ENCODE results near the gene ACSF2.
"Not testable (repeated sequence)": the region's sequence is repeated elsewhere in the genome, so short reads cannot be mapped to it uniquely, and the experiment has no call there.

Gene ACSF2

DNA sequence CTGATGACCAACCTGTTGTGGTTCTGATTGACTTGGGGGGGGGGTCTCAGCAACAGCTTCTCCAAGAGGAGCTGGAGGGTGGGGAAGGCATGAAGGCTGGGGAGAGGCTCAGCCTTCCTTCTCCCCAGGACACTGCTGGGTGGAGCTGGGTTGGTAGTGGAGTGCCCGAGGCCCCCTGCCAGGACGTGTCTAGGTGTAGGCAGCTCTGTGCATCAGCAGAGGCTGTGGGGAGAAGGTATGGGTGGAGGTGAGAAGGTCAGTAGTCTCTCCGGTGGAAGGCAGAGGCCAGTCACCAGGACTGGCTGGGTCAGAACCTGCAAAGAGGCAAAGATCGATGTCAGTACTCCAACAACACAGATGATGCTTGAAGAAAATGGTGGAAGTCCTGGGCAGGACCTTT is 38.7 kb downstream of the ACSF2 start:
- DNase-seq (ENCODE audit: low read depth in 2 of 2), result no peak

DNA sequence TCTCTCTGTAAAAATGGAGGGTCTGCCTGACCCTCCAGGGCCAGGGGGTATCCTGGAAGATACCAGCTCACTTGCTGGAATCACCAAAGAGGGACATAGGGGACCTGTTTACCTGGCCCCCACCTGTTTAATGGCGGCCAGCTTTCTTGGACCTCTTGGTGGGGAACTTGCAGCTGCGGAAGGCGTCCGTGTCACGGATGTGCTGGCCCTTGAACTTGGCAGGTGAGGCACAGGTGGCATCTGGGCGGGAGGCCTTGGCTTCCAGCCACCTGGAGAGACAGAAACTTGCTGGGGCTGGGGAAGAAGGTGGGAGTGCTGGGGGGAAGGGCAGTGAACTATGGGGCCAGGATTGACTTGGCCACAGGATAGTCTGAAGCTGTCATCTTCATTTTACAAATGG is 39.2 kb downstream of the ACSF2 start:
- no peak for DNase-seq (ENCODE audit: low read depth in 2 of 2)

DNA sequence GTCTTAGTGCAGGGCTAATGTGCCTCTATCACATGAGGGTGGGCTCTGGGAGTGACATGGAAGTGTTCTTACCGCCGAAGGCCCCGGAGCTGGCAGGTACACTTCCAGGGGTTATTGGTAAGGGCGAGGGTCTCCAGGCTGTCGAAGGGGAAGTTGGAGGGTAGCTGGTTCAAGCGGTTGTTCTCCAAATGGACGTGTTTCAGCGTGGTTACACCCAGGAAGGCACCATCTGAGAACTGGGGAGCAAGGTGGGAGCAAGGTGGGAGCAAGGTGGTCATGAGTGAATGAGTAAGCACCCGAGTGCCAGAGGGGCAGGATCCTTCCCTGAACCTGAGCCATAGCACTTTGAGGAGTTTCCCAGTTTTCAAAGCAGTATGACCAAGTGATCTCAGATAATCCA is 39.6 kb downstream of the ACSF2 start:
- DNase-seq (ENCODE audit: low read depth in 2 of 2), result no peak

DNA sequence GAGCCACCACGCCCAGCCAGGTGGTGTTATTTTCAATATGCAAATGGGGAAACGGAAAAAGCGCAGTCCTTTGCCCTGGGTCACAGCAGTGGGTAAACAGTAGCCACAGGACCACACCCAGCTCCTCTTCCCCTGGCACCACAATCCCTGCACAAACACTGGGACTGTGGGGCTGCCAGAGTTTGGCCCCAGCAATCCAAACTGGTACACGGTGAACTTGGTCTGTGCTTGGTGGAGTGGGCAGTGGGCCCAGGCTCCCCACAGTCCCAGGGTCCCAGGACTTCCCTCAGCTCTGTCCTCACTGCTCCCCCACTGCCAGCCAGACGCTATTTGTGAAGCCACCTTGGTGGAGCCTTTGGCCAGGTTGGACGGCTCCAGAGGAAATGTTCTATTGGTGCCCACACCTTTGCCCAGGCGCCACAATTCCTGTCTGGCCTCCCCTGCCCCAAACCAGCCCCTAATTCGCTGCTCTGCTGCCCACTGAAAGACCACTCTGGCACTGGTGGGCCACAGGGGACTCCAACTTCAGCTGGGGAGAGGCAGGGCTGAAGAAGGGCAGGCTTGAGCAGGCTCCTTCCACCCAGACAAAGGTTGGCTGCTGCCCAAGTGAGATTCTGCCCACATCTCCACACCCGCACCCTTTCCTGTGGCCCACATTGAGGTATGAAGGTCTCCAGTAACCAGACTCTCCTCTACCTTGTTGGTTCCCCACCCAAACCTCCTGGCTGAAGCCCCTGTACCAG is 40.5 kb downstream of the ACSF2 start:
- DNase-seq (ENCODE audit: low read depth in 2 of 2), result no peak

DNA sequence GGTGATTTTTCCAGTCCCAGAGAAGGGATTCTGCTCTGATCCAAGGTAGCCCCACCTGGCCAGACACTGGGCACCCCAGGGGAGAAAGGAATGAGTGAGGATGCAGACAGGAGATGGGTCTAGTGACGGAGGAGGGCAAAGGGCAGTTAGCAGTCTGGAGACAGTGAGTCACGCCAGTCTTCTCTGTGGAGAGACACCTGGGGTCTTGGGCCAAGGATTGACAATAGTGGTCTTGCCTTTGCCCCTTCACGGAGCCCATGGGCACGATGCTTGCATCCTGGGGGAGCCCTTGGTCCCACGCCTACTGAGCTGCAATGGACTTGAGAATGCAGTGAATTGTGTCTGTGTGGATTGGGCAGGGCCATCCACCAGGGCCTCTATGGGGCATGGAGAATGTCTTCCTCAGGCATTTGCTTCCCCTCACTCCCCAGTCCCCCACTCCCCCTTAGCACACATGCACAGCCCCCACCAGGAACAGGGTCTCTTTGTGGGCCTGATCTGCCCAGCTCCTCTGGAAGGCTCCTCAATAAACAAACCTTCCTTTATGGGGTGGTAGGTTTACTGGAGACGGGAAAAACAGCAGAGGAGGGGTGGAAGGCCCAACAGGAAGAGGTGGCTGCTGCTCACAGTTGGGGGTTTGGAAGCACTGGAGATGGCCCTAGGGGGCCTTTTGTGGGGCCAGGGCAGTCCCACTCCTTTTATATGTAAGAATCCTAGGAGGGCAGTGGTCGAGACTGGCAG is 41.3 kb downstream of the ACSF2 start:
- DNase-seq (ENCODE audit: low read depth in 2 of 2), result no peak

DNA sequence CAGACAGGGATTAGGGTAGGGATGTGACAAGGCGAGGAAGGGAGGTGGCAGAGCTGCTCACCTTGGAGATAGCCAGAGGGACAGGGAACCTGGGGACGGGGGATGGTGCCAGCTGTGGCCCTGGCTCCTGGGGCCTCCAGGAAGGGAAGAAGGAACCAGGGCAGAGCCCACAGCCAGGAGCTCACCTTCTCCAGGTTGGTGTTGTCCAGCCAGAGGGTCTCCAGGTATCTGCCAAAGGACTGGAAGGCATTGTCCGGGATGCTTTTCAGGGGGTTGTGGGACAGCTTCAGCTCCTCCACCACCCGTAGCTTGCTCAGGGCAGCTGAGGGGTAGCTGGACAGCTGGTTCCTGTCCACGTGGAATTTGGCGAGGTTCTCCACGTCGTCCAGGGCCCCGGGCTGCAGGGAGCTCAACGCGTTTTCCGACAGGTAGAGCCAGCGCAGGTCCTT is 41.9 kb downstream of the ACSF2 start:
- no peak for DNase-seq (ENCODE audit: low read depth in 2 of 2)

DNA sequence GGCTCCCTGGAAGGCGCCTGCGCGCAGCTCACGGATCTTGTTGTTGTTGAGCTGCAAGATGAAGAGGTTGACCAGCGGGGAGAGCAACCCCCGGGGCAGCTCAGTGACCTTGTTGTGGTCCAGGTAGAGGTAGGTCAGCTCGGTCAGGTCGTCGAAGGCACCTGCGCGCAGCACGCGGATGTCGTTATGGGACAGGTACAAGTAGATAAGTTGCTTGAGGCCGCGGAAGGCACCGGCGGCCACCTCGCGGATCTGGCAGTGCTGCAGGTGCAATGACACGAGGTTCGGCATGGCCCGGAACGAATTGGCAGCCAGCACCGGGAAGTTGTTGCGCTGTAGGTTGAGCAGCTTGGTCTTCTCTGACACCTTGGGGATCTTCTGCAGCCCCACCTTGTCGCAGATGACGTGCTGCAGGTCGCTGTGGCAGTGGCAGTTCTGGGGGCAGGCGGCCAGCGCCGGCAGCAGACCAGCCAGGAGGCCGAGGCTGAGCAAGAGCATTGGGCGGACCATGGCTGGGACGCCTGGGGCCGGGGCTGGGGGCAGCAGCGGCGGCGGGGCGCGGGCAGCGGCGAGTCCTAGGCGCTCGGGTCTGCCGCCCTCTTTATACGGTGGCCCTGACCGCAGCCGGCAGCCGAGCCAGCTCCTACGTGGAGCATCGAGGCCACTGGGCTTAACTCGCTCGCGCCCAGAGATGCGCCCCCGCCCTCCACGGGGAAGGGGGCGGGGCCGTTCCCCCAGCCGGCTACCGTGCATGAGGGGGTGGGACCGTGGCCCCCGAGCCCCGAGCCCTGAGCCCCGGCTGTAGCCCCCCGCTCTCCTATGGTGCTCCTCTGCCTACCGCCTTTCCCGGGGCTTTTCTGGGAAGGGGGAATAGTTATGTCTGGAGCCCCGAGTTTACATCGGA is 42.5 kb downstream of the ACSF2 start, which contains the start of gene CHAD:
TSS of gene CHAD (minus strand) at position 577 of the 904 bp plus-strand sequence. CDS start at position 510, 67 bp downstream.
- no peak for DNase-seq (ENCODE audit: low read depth in 2 of 2)

DNA sequence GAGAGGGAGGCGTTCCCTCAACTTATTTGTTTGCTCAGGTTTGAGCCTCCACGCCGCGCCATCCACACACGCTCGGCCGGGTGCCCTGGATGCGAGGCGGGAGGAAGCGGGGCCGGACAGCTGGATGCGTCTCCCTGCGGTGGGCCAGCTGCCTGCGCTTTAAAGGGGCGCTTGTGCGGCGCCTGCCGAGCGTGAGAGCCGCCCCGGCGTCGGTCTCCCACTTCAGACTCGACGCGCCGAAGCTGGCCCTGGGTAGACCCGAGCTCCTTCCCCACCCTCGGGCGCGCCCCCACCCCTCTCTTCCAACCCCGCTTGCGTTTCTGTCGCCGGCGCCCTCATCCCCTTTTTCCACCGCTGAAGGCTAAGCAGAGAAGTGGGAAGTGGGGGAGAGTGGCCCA is 43.2 kb downstream of the ACSF2 start:
- DNase-seq (ENCODE audit: low read depth in 2 of 2), result no peak

DNA sequence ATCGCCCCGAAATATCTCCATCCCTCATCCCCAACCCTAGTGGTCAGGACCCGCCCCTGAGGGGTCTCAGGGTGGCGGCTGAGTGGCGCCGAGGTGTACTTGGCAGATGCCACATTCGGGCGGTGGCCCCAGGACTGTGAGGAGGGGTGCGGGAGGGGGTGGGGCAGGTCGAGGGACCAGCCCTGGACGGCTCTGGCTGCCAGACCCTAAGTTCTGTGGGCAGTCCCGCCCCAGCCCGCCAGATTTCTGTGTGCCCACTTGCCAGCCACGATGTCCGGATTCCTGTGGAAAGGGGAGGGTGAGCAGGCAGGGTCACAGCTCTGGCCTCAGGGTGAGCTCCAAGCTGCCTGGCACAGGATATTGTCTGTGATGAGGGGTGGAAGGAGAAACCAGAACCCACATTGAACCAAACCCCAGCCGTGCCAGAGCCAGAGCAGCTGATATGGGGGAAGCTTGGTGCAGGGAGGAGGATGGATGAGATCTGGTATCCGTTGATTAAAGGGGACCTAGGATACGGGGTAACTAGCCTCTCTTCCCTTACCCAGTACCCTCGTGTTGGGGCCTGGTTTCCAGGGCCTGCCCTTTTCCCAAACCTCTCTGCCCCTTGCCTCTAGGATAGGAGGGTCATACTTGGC is 43.8 kb downstream of the ACSF2 start:
- no peak for DNase-seq (ENCODE audit: low read depth in 2 of 2)

DNA sequence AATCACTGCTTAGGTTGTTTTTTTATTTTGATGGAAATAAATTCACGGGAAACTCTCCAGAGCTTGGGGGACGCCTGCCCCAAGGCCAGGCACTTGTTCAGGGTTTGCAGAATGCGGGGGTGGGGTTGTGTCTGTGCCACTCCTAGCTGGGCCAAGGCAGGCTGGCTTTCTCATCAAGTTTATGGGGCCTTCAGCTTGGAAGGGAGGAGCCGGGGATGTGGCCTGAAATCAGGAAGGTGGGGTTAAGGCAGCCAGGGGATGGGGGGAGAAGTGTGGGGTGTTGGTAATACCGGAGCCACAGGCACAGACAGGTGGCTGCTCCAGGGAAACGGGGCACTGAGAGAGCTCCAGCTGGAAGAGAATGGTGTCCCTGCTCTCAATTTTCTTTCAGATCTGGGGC is 44.4 kb downstream of the ACSF2 start:
- no peak for DNase-seq (ENCODE audit: low read depth in 2 of 2)

DNA sequence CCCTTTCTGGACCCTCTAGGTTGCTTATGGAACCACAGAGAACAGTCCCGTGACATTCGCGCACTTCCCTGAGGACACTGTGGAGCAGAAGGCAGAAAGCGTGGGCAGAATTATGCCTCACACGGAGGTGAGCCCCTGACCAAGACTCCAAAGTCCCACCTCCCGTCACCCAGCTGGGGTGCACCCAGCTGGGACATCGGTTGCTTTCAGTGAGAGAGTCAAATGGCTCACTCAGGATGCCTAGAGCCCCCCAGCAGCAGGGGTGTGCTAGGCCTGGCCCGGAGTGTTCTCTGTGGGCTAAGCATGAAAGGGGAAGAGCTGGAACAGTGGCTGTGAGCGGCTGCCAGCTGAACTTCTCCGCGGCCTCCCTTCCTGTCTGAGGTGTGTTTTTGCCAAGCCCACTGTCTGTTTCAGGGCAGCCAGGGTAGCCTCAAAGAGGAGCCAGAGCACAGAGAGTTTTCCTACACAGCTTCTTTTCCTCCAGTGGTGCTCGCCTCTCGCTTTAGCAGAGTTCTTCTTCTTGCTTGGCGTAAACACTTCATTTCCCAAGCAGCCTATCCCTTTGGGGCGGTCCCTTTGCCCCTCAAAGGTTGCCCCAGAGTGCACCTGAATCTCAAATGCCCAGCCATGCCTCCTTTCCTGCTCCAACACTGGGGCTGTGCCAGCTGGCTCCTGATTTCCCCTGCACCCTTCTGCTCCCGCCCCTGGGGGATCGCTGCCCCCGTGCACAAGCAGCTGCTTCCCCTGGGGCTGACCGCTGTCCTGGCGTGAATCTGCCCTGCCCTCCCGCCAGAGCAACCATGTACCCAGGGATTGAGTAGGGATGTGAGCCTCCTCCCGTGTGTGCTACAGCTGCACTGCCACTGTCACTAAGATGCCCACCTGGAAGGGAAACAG is 45.2 kb downstream of the ACSF2 start:
- DNase-seq (ENCODE audit: low read depth in 2 of 2), result no peak

DNA sequence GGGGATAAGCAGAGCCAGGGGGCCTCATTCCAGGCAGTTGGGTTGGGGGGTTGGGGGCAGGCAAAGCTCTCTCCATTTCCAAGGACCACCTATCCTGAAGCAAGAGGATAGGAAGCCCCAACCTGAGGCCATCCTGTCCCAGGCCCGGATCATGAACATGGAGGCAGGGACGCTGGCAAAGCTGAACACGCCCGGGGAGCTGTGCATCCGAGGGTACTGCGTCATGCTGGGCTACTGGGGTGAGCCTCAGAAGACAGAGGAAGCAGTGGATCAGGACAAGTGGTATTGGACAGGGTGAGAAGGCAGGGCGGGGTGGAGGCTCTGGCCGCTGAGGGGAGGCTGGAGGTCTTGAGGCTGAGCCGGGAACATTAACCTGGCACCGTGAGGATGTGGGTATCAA is 46.3 kb downstream of the ACSF2 start:
- DNase-seq (ENCODE audit: low read depth in 2 of 2), result no peak

DNA sequence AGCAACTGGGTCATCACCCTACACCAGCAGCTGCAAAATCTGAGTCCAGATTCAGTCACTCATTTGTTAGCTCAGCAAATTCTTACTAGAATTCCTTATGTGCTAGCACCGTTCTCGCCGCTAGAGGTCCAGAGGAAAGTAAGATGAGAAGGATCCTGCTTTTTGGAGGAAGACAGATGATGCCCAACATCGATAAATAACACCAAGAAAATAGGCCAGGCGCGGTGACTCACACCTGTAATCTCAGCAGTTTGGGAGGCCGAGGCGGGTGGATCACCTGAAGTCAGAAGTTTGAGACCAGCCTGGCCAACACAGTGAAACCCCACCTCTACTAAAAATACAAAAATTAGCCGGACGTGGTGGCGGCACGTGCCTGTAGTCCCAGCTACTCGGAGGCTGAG is 46.7 kb downstream of the ACSF2 start:
- DNase-seq (ENCODE audit: low read depth in 2 of 2), result not testable (repeated sequence)

DNA sequence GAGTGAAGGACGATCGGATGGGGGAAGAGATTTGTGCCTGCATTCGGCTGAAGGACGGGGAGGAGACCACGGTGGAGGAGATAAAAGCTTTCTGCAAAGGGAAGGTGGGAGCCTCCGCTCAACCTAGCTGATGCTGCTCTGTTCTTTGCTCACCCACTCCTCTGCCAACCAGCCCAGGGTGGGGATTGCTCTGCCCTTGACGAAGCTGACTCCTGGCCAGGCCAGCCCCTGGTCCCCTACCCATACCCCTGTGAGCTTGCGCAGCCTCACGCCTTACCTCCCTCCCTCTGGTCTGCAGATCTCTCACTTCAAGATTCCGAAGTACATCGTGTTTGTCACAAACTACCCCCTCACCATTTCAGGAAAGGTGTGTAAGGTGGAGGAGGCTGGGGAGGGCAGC is 47.9 kb downstream of the ACSF2 start:
- no peak for DNase-seq (ENCODE audit: low read depth in 2 of 2)

DNA sequence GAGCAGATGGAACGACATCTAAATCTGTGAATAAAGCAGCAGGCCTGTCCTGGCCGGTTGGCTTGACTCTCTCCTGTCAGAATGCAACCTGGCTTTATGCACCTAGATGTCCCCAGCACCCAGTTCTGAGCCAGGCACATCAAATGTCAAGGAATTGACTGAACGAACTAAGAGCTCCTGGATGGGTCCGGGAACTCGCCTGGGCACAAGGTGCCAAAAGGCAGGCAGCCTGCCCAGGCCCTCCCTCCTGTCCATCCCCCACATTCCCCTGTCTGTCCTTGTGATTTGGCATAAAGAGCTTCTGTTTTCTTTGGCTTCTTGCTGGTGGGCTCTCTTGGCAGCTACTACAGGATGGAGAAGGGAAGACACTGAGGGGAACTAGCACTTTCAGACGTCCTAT is 48.5 kb downstream of the ACSF2 start:
- no peak for DNase-seq (ENCODE audit: low read depth in 2 of 2)

DNA sequence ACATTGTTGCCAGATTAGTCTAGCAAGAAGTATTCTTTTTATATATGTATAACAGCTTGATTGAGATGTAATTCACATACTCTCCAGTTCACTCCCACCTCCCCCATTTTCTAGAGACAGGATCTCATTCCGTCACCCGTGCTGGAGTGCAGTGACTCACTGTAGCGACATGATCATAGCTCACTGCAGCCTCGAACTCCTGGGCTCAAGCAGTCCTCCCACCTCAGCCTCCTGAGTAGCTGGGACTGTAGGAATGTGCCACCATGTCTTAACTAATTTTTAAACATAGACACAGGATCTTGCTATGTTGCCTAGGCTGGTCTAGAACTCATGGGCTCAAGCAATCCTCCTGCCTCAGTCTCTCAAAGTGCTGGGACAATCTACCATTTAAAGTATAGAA is 49.3 kb downstream of the ACSF2 start:
- DNase-seq (ENCODE audit: low read depth in 2 of 2), result no peak

DNA sequence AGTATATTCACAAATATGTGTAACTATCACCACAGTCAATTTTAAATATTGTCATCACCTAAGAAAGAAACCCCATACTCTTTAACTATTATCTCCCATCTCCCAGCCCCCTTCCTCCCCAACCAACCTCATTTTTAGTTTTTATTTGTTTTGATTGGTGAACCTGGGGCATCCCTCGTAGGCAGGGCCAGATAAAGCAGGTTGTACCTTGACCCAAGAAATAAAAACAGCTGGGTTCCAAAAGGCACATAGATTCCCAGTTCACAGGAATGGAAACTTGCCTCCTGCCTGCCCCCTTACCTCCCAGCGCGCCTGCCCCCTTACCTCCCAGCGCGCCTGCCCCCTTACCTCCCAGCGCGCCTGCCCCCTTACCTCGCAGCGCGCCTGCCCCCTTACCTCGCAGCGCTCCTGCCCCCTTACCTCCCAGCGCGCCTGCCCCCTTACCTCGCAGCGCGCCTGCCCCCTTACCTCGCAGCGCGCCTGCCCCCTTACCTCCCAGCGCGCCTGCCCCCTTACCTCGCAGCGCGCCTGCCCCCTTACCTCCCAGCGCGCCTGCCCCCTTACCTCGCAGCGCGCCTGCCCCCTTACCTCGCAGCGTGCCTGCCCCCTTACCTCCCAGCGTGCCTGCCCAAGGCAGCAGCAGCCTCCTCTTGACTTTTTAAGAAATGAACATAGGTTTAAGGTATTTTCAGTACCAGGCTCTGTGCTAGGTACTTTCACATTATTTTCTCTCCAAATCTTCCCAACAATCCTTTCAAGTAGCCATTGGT is 49.9 kb downstream of the ACSF2 start:
- not testable (repeated sequence) for DNase-seq (ENCODE audit: low read depth in 2 of 2)

DNA sequence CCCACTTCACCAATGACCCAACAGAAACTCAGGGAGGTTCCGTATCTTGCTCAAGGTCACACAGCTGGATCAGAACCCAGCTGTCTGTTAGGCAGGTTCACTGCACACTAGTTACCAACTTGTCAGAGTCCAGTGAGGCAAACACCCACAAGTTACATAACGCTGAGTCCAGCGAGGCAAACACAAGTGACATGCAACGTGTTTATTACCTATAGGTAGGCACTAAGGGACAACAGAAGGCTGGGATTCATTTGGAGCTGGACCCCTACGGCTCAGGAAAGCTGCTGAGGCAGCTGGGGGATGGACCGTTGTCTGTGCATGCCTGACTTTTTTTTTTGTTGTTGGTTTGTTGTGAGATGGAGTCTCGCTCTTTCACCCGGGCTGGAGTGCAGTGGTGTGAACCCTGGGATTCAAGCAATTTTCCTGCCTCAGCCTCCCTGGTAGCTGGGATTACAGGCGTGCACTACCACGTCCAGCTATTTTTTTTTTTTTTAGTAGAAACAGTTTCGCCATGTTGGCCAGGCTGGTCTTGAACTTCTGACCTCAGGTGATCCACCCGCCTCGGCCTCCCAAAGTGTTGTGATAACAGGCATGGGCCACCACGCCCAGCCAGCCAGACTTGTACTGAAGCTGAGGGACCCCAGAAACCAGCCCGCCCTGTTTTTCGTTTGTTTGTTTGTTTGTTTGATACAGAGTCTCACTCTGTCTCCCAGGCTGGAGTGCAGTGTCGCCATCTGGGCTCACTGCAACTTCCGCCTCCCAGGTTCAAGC is 50.7 kb downstream of the ACSF2 start:
- no peak for DNase-seq (ENCODE audit: low read depth in 2 of 2)

DNA sequence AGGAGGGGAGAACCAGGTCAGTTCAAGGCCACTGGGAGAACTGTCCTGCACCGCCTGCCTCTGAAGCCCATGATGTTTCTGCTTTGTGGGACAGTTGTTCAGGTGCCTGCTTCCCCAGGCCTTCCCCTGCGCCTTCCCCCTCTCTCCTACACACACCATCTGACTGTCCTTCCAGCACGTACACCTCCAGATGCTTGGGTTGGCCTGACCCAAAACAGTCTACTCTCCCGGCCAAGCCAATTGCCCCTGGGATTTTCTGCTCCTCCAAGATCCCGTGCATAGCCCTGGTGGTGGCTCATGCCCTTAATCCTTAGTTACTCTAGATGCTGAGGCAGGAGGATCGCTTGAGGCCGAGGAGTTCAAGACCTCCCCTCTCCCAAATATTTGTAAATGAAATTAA is 52.0 kb downstream of the ACSF2 start:
- no peak for DNase-seq (ENCODE audit: low read depth in 2 of 2)

Measured in stimulated activated CD8-positive, alpha-beta memory T cell treated with anti-CD3 and anti-CD28 coated beads, Interleukin-7, amount 100 ng/mL, for 1 hour (primary cell).